ENCODE measurements around the gene SLC16A11.
"Not testable (repeated sequence)": the region's sequence is repeated elsewhere in the genome, so short reads cannot be mapped to it uniquely, and the experiment has no call there.

SLC16A11 gene

DNA sequence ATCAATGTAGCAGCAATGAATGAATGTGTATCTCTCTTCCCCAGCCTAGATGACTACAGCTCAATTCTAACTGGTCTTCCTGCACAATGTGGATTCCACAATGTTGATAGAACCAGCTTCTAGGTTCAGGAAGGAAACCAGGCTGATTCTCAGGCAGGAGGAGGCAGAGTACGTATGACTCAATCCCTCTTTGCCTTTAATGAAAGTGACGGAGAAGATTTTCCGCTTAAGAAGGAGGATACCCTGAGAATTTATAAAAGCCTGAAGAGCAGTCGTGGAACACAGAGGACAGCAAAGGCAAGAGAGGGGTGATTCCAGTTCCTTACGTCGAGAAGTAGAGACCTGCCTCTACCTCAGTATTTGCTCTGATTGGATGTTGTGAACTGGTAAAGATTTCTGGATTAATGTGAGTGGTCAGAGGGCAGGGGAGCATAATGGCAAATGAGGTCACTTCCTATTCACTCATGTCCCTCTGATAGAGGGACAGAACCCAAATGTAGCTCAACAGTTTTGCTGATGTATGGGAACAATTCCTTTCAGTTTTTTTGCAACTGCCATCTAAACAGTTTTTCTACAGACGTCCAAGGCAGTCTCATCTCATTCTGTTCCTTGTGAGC is 15.0 kb upstream of the SLC16A11 start:
- DNase-seq = no peak

DNA sequence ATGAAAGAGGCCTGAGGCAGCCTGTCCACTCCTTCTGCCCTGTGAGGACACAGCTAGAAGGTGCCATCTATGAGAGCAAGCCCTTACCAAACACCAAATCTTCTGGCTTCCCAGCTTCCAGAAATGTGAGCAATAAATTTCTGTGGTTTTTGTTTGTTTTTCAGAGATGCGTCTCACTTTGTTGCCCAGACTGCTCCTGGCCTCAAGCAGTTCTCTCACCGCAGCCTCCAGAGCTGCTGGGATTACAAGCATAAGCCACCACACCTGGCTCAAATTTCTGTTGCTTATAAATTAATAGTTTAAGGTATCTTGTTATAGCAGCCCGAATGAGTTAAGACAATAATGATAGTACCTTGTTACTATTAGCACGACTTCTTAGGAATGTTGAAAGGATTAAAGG is 12.5 kb upstream of the SLC16A11 start:
- no peak for DNase-seq

GRCh38 chr17:7050583-7050982 is 6.7 kb upstream of the SLC16A11 start:
- DNase-seq = not testable (repeated sequence)

DNA sequence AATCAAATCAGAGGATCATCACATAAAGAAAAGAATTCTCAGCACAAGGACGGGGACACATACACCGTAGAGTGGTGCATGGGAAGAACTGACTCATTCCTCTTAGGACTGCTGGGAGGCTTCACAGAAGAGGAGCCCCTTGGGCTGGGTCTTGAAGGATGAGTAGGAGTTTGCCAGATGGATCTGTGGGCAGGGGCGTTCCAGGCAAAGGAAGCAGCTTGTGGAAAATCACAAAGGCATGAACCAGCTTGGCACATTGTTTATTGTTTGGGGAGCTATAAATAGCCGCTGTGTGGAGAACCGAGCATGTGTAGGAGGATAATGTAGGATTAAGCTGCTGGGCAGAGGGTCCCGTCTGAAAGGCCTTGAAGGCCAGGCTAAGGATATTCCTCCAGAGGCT is 5.1 kb upstream of the SLC16A11 start:
- no peak for DNase-seq

DNA sequence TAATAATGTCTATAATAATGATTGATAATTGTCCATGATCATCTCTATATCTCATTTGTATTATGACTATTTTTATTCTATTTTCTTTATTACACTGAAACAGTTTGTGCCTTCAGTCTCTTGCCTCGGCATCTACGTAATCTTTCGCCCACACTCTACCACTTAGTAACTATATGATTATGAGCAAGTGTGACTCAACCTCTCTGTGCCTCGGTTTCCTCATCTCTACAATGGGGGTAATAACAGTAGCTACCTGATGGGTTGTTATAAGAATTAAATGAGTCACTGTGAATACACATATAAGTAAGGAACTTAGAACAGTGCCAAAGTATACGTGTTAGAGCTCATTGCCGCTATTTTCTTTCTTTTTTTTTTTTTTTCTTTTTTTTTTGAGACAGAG is 3.7 kb upstream of the SLC16A11 start:
- no peak for DNase-seq

GRCh38 chr17:7046725-7047397 is 3.0 kb upstream of the SLC16A11 start:
- DNase-seq = peak in 4 of 51 donors; percentile 6 to 18 (median 12)

- peak in 10 of 51 donors; percentile 10 to 54 (median 24) for DNase-seq
Measured at GRCh38 chr17:7046127-7046724, 2.3 kb upstream of the SLC16A11 start.

DNA sequence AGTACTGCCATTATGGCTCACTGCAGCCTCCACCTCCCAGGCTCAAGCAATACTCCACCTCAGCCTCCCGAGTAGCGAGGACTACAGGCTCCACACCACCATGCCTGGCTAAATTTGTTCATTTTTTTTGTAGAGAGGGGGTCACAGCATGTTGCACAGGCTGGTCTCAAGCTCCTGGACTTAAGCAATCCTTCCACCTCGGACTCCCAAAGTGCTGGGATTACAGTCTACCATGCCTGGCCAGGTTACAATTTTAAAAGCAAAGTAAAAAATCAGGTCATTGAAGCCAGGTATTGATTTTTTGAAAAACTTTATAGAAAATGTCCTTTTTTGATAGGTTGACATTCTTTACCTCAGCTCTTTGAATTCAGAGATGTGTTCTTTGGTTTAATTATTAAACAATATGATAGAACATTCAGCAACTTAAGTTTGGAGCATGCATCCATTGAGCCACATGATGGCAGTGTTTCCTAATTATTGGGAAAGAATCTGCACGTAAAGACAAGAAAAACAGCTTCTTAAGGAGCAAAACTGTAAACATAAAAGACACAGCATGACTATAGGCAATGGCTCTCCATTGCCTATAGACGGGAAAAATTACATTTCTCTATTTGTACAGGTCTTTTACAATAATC is 1.7 kb upstream of the SLC16A11 start:
- peak in 6 of 51 donors; percentile 6 to 78 (median 12) for DNase-seq

DNA sequence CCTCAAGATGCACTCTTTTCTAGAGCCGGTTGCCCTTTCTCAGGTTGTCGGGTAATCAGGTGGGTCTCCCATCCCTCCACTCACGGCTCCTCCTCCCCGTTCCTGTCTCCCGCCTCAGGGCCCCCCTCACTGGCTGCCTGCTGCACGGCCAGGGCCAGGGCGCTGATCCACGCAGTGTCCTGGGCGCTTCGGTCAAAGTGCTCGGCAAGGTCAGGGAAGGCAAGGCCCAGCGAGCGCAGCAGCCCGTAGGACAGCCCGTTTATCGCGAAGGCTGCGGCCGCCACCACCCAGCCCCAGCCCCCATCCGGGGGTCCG is 753 bp downstream of the SLC16A11 start:
- peak in 2 of 51 donors; percentile 11 to 28 for DNase-seq

- peak in 2 of 51 donors; percentile 15 to 18 for DNase-seq
Measured at GRCh38 chr17:7042501-7043181, 1.3 kb downstream of the SLC16A11 start.

- peak in 2 of 51 donors; percentile 5 to 21 for DNase-seq
Measured at GRCh38 chr17:7041607-7042500, 2.0 kb downstream of the SLC16A11 start.

DNA sequence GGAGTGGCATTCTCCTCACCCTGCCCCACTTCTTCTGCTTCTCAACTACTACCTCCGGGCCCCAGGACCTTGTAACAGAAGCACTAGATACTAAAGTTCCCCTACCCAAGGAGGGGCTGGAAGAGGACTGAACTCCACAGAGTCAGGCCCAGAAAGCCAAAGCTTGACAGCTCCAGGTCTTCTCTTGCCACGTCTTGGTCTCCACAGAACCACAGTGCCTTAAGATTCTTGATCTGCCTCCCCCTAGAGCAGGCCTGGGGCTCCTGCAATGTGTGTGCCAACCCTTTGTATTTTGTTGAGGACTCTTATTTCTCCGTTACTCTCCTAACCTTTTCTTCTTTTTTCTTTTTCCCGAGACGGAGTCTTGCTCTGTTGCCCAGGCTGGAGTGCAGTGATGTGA is 4.1 kb downstream of the SLC16A11 start:
- DNase-seq = no peak

- no peak for DNase-seq
Measured at GRCh38 chr17:7038025-7038862, 5.6 kb downstream of the SLC16A11 start.

- DNase-seq = peak in 50 of 51 donors; percentile 33 to 97 (median 88)
Measured at GRCh38 chr17:7035591-7036368, 8.1 kb downstream of the SLC16A11 start, which contains the start of gene SLC16A13. TSS of gene SLC16A13 (plus strand) at chr17:7036015. CDS start at chr17:7036383, 368 bp downstream.

DNA sequence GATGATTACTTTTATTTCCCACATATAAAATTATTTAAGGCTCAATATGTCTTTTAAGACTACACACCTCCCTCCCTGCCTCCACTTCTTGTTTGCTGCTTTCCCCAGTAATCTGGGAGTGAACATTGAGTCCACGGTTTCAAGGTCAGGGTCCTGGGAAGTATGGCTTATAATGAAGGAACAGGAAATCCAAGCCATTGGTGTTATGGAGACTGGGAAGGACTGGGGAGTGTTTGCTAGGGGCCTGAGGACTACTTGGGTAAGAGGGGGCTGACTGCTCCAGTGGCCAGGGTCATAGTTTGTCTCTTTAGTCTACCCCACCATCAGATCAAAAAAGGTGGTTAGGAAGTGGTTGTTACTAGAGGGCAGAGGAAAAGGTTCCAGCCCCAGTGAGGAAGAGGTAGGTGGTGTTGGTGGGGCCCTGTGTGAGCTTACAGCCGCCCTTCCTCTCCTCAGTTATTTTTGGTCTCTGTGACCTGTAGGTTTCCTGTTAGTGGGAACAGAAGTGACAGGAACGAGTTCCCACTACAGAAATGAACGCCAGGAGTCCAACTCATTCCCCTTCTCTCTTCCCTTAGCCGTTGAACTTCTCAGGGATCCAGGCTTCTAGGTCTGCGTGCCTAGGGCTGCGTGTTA is 8.8 kb downstream of the SLC16A11 start:
- no peak for DNase-seq

DNA sequence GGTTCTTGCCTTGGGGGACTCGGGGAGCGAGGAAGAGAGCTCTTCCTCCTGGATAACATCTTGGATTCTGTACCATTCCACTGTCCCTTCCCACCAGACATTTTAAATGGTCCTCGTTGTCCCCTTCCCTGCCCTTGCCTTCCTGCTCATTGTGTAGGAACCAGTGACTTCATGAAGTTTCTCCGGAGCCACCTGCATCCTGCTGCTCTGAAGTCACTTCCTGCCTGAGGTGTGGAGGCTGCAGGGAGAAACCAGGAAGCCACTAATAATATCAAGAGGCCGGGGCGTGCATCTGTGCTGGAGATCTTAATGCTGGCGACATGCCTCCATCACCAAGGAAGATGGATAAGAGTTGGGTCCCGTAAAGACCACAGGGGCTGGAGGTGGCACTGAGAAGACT is 14.2 kb downstream of the SLC16A11 start:
- no peak for DNase-seq

DNA sequence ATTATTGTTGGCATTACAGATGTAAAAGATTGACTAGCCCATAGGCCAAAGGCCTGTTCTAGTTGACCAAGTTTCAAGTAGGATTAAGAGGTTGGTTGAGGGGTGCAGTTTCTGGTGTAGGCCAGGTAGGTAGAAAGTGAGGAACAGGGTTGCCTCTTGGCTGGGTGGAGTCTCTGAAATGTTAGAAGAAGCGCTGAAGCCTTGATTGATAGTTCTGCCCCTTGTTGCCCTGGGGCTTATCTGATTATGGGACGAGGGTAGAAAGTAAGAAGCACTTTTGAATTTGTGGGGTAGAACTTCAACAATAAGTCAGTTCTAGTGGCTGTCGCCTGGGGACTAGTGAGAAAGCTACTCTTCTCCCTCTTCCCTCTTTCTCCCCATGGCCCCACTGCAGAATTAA is 14.8 kb downstream of the SLC16A11 start:
- DNase-seq = no peak

- DNase-seq = no peak
Measured at GRCh38 chr17:7027335-7027734, 16.6 kb downstream of the SLC16A11 start.
